ENCODE data around the gene CNTF.

Gene CNTF

GRCh38 chr11:58647866-58648265 is 25.4 kb downstream of the CNTF start:
- no peak for DNase-seq

GRCh38 chr11:58649623-58650022 is 27.2 kb downstream of the CNTF start:
- DNase-seq = no peak

- no peak for DNase-seq
Measured at GRCh38 chr11:58650496-58650895, 28.0 kb downstream of the CNTF start.

- no peak for DNase-seq
Measured at GRCh38 chr11:58652726-58653280, 30.3 kb downstream of the CNTF start.

GRCh38 chr11:58654079-58654907 is 31.8 kb downstream of the CNTF start:
- DNase-seq = peak; percentile 64

- DNase-seq = no peak
Measured at GRCh38 chr11:58654908-58655296, 32.4 kb downstream of the CNTF start.

- no peak for DNase-seq
Measured at GRCh38 chr11:58656348-58656747, 33.9 kb downstream of the CNTF start.

- no peak for DNase-seq
Measured at GRCh38 chr11:58658623-58659022, 36.2 kb downstream of the CNTF start.

- no peak for DNase-seq
Measured at GRCh38 chr11:58659404-58659803, 36.9 kb downstream of the CNTF start.

GRCh38 chr11:58659910-58660570 is 37.6 kb downstream of the CNTF start:
- DNase-seq = no peak

GRCh38 chr11:58671983-58672633 is 49.6 kb downstream of the CNTF start:
- DNase-seq = no peak

- DNase-seq = no peak
Measured at GRCh38 chr11:58674609-58675008, 52.1 kb downstream of the CNTF start.

Measured in fibroblast of skin of right biceps (primary cell).